Measurements from ENCODE around the gene THAP2.
"Not testable (repeated sequence)": the region's sequence is repeated elsewhere in the genome, so short reads cannot be mapped to it uniquely, and the experiment has no call there.

Gene THAP2

GRCh38 chr12:71661977-71662530 lies 2.0 kb upstream of the THAP2 start:
- no peak for DNase-seq (ENCODE audit: low read depth in 4 of 4, low spot score in 1 of 4)

- peak; percentile 41 to 65 (median 58) for DNase-seq (ENCODE audit: low read depth in 4 of 4, low spot score in 1 of 4)
Measured at GRCh38 chr12:71662849-71663560, 1.1 kb upstream of the THAP2 start.

- peak in 1 of 4 experiments; percentile 18 for DNase-seq (ENCODE audit: low read depth in 4 of 4, low spot score in 1 of 4)
Measured at GRCh38 chr12:71664411-71665089, 449 bp downstream of the THAP2 start.

- DNase-seq (ENCODE audit: low read depth in 4 of 4, low spot score in 1 of 4): no peak
Measured at GRCh38 chr12:71665090-71665463, 976 bp downstream of the THAP2 start.

- no peak for DNase-seq (ENCODE audit: low read depth in 4 of 4, low spot score in 1 of 4)
Measured at GRCh38 chr12:71666259-71666658, 2.2 kb downstream of the THAP2 start.

- no peak for DNase-seq (ENCODE audit: low read depth in 4 of 4, low spot score in 1 of 4)
Measured at GRCh38 chr12:71671311-71671710, 7.2 kb downstream of the THAP2 start.

- DNase-seq (ENCODE audit: low read depth in 4 of 4, low spot score in 1 of 4): no peak
Measured at GRCh38 chr12:71671816-71672215, 7.7 kb downstream of the THAP2 start.

- no peak for DNase-seq (ENCODE audit: low read depth in 4 of 4, low spot score in 1 of 4)
Measured at GRCh38 chr12:71682466-71682865, 18.4 kb downstream of the THAP2 start.

- no peak for DNase-seq (ENCODE audit: low read depth in 4 of 4, low spot score in 1 of 4)
Measured at GRCh38 chr12:71683633-71684032, 19.5 kb downstream of the THAP2 start.

- DNase-seq (ENCODE audit: low read depth in 4 of 4, low spot score in 1 of 4): no peak
Measured at GRCh38 chr12:71684081-71684480, 20.0 kb downstream of the THAP2 start.

GRCh38 chr12:71685312-71685906 lies 21.3 kb downstream of the THAP2 start:
- DNase-seq (ENCODE audit: low read depth in 4 of 4, low spot score in 1 of 4): no peak

- DNase-seq (ENCODE audit: low read depth in 4 of 4, low spot score in 1 of 4): peak; percentile 50 to 74 (median 66)
Measured at GRCh38 chr12:71685914-71686657, 22.0 kb downstream of the THAP2 start, which contains the start of gene TMEM19. TSS of gene TMEM19 (plus strand) at chr12:71686082. CDS start at chr12:71686681, 599 bp downstream.

- no peak for DNase-seq (ENCODE audit: low read depth in 4 of 4, low spot score in 1 of 4)
Measured at GRCh38 chr12:71686658-71687025, 22.5 kb downstream of the THAP2 start.

GRCh38 chr12:71687172-71687571 lies 23.1 kb downstream of the THAP2 start:
- DNase-seq (ENCODE audit: low read depth in 4 of 4, low spot score in 1 of 4): not testable (repeated sequence)

GRCh38 chr12:71688961-71689570 lies 25.0 kb downstream of the THAP2 start:
- no peak for DNase-seq (ENCODE audit: low read depth in 4 of 4, low spot score in 1 of 4)

- DNase-seq (ENCODE audit: low read depth in 4 of 4, low spot score in 1 of 4): no peak
Measured at GRCh38 chr12:71691504-71692129, 27.5 kb downstream of the THAP2 start.

GRCh38 chr12:71693126-71693525 lies 29.0 kb downstream of the THAP2 start:
- no peak for DNase-seq (ENCODE audit: low read depth in 4 of 4, low spot score in 1 of 4)

GRCh38 chr12:71693651-71694050 lies 29.6 kb downstream of the THAP2 start:
- not testable (repeated sequence) for DNase-seq (ENCODE audit: low read depth in 4 of 4, low spot score in 1 of 4)

GRCh38 chr12:71694099-71694820 lies 30.2 kb downstream of the THAP2 start:
- no peak for DNase-seq (ENCODE audit: low read depth in 4 of 4, low spot score in 1 of 4)

GRCh38 chr12:71695782-71696181 lies 31.7 kb downstream of the THAP2 start:
- DNase-seq (ENCODE audit: low read depth in 4 of 4, low spot score in 1 of 4): no peak
